ENCODE results near the gene ANKRD18A.
"Not testable (repeated sequence)": the region's sequence is repeated elsewhere in the genome, so short reads cannot be mapped to it uniquely, and the experiment has no call there.

The ANKRD18A gene

DNA sequence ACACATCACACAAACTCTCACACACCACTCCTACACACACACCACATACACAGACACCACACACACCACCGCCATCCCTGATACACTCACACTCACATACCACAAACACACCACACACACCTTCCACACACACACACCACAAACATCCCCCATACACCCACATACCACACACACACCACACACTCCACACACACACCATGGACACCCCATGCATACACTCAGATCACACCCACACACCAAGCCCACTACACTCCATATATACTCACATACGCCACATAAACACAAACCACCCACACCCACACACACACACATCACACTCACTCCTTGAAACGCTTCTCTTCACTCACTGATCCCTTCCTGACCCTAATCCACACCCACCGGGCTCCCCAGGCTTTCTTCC is 9.1 kb upstream of the ANKRD18A start:
- DNase-seq (ENCODE audit: low spot score) (no peak), FAIRE-seq (no peak)

DNA sequence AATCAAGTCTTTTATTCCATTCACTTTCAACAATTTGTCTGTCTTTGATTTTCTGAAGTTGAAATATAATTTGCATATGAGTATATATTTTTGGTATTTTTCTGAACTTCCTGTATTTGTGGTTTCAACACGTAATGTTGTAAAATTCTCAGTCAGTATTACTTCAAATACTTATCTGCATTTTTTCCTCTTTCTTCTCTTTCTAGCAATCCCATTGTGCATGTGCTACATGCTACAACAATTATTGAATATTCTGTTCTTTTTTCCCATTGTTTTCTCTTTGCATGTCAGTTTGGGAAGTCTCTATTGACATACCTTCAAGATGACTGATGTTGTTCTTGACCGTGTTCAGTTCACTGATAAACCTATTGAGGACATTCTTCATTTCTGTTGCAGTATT is 5.6 kb upstream of the ANKRD18A start:
- DNase-seq (ENCODE audit: low spot score) (no peak), FAIRE-seq (no peak)

DNA sequence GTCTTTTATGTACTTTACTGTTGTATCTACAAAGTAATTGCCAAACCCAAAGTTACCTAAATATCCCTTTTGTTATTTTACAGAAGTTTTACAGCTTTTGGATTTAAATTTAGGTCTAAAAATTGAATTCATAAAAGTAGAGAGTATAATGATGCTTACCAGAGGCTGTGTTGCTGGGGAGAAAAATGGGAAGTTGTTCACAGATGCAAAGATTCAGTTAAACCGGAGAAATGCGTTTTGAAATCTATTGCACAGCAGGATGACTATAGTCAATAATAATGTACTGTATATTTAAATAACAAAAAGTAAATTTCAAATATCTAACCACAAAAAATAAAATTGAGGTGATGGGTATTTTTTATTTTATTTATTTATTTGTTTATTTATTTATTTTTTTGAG is 2.6 kb upstream of the ANKRD18A start:
- FAIRE-seq (no peak), DNase-seq (ENCODE audit: low spot score) (no peak)

DNA sequence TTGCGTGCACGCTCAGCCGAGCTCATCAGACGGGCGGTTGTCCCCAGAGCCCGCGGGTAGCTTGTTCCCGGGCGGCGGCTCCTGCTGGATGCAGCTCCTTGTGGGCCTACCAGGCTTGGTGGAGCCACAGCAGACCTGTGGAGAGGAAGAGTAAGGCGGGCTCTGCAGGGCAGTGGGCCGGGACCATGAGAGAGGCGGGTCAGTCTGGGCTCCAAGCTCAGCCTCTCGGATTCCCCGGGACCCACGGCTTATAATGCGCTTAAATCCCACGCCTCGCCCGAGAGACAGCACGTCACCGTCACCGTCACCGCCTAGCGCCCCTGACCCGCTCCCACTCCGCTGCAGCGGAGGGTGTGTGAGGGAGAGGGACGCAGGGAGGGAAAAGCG is 1.9 kb upstream of the ANKRD18A start:
- no peak for FAIRE-seq
- no peak for DNase-seq (ENCODE audit: low spot score)

DNA sequence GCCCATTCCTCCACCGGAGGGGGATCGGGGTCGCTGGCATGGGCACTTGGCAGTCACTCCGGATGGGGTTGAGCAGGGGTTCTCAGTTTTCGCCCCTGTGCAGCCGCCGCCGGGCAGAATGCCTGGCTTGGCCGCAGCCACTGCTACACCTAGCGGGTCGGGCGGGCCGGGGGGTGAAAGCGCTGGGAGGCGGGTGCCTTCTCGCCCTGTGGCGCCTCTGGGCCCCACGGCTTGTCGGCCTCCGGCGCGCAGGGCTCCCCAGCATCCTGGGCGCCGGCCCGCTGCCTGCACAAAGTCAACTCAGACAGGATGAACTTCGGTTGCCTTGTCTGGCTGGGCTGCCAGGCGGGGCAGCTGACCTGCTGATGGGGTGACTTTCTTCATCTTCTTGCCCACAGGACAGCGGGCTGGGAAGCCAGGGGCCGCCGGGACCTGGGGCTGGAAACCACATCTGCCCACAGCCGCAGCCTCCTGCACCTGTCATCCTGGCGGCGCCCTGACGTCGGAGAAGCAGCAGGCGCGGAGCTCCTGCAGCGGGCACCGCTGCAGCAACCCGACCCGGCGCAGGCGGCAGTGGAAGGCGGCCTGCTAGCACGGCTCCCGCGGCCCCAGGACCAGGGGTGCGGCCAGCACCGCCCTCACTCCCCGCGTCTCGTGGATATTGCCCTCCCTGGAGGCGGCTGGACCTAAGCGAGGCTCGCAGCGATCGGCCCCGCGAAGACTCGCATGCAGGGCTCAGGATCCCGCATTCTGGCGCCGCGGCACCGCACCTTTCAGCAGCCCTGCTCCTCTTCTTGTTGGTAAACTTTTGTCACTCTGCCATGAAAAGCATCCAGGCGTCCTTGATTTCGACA is 1.3 kb upstream of the ANKRD18A start:
- FAIRE-seq (no peak), DNase-seq (ENCODE audit: low spot score) (no peak)

DNA sequence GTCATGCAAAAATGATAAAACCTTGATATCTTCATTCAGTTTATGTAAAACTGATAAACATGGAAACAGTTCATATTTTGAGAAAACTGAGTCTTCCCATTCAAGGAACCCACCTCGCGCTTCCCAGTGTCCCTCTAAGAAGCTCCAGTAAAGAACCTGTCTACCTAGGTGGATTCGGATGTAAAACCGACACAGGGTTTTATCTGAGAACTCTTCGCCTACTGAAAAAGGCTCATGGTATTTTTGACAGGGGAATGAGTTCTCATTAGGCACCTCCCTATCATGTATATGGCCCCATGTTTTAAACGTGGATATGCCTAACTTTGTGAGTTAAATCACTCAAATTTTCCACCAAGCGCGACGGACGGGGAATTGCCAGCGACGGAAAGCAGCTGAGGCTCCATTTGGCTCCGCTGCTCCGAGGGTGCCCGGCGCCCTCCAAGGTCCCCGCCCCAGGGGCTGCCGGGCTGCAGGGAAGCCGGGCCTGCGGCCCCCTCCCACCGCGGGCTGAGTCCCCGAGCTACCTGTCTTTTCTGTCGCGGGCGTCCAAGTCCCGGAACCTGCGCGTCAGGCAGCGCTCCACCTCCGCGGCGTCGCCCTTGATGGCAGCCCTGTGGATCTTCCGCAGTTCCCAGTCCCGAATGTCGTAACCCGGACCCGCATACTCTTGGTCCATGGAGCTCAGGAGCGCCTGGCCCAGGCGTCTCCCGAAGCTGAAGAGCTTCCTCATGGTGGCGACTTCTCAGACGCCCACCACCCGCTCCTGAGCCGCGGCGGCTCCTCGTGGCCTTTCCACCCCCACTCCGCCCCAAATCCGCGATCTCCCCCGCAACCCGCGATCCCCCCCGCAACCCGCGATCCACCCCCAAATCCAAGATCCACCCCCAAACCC is 594 bp downstream of the ANKRD18A start:
- DNase-seq (ENCODE audit: low spot score), result no peak
- FAIRE-seq, result no peak

DNA sequence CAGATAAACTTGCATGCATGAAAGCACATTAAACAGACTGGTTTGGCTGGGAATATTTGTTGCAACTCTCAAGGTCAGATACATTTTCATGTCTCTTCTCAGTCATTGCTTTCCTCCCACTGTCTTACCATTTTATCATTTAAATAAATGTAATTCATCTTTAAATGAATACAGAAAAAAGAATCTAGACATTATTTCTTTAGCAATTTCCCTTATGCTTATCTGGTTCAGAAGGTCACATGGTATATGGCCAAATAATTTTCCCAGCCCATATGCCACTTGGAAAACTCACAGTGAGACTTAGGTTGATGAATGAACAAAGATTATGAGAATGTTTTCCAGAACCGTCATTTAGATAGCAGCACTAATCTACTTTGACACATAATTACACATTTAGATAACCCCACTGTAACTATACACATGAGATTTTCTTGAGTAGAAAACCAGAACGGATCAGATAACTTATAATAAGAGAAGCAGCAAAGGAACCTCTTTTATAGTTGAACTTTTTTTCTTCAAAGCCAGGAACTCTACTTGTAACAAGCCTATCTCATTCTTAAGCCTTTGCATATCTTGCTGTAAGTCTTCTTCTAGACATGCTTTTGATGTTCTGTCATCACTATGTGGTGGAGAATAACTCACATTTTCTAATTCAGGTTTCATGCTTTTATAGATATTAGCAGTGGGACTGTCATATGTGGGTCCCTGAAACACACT is 22.2 kb downstream of the ANKRD18A start:
- FAIRE-seq; DNase-seq (ENCODE audit: low spot score): not testable (repeated sequence)

DNA sequence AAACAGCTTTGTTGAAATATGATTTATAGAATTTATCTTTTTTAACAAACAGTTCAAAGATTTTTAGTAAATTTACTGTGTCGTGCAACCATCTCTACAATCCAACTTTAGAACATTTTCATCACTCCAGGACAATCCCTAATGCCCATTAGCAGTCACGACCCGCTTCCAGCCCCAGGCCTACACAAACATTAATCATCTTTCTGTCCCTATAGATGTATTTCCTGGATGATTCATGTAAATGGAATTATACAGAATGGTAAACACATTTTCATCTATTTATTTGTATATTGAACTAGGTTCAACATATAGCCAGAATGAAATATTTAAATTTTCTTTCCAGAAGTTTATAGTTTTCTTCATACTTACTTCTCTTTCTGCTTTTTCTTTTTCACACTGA is 25.3 kb downstream of the ANKRD18A start:
- DNase-seq (ENCODE audit: low spot score); FAIRE-seq: not testable (repeated sequence)

DNA sequence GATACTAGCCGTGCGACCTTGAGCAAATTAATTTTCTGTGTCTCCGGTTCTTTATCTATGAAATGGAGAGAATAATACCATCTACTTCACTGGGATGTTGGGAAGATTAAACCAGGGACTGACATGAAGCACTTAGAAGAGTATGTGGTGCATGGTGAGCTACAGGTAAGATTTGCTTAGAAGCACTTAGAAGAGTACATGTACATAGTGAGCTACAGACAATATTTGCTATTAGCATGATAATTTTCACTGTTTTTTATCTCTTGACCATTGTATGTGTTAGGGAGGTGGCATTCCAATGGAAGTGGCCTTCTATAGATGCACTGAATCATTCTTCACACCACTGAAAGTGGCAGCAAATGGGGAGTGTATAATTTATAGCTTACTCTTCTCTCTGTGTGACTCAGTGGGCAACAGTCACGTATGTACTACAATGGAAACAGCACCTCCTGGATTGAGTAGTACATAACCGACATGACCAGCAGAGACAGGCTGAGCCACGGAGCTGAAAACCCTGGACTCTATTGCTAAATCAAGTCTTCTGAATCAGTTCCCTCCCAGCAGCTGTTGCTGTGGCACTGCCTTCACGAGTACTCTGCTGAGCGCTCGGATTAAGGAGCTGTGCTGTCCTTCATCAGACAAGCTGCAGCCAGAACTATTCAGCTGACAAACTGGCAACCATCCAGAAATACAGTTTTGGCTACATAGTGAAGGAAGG is 28.9 kb downstream of the ANKRD18A start:
- not testable (repeated sequence) for FAIRE-seq; DNase-seq (ENCODE audit: low spot score)

DNA sequence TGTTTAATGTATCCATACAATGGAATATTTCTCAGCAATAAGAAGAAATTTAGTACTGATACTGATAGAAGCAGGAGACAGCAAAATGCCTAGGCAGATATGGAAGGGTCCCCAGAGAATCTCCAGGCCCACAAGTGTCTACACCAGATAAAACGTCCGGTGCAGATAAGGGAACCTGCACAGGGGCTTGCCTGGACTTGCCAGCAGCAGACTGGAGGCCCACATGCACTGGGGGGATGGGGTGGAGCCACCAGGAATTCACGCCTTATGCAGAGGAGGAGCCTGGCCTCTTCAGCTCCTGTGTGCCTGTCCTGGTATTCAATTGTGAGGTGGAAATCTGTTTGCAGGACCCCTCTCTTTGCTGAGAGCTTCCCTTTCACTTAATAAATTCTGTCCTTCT is 36.6 kb downstream of the ANKRD18A start:
- FAIRE-seq; DNase-seq (ENCODE audit: low spot score): not testable (repeated sequence)

DNA sequence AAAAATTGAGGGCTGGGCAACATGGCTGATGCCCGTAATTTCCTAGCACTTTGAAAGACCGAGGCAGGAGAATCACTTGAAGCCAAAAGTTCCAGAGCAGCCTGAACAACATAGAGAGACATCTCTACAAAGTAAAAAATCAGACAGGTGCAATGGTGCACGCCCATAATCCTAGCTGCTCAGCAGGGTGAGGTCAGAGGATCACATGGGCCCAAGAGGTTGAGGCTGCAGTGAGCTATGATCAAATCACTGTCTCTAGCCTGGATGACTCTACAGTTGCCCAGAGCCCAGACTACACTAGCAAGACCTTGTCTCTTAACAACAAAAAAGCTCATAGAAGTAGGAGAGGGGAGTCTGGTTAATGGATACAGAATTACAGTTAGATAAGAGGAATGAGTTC is 40.3 kb downstream of the ANKRD18A start:
- FAIRE-seq; DNase-seq (ENCODE audit: low spot score): not testable (repeated sequence)

DNA sequence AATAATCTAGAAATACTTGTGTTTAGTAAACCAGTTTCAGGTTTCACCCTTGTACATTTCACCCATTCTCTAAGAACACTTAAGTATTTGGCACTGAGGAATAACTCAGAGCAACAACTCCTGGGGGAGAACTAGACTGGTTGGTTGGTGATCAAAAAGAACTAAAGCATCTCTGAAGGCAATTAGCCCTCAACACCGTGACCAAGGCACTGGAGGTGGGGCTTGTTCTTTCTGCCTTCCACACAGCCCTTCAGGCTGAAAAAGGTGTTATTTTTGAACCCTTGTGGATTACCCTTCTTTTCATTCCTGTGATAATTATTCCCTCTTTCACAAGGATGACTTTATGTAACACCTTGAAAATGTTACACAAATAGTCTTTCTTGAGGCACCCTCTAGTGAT is 44.2 kb downstream of the ANKRD18A start:
- FAIRE-seq; DNase-seq (ENCODE audit: low spot score): not testable (repeated sequence)

DNA sequence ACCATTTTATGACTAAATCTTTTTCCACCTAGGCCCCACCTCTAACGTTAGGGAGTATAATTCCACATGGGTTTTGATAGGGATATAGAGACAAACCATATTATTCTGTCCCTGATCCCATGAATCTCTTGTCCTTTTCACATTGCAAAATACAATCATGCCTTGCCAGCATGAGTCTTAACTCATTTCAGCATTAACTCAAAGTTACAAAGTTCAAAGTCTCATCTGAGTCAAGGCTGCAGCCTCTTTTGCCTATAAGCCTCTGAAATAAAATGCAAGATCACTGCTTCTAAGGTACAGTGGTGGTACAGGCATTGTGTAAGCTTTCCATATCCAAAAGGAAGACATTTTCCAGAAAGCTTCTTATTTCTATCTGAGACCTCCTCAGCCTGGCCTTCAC is 54.3 kb downstream of the ANKRD18A start:
- FAIRE-seq; DNase-seq (ENCODE audit: low spot score): not testable (repeated sequence)

DNA sequence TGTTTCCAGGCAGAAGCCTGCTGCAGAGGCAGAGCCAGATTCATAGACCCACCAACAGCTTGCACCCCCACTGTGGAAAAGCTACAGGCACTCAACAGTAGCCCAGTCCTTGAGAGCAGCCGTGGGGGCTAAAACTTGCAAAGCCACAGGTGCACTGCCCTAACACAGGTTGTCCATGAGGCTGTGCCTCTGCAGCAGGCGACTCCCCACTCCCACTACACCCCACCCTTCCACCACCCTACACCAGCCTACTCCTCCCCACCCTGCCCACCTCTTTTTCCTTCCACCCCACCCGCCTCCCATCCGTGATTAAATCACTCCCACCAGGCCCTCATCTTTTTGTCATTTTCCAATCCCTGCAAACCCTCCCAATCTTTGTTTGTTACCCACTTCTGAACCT is 55.2 kb downstream of the ANKRD18A start:
- not testable (repeated sequence) for FAIRE-seq; DNase-seq (ENCODE audit: low spot score)

DNA sequence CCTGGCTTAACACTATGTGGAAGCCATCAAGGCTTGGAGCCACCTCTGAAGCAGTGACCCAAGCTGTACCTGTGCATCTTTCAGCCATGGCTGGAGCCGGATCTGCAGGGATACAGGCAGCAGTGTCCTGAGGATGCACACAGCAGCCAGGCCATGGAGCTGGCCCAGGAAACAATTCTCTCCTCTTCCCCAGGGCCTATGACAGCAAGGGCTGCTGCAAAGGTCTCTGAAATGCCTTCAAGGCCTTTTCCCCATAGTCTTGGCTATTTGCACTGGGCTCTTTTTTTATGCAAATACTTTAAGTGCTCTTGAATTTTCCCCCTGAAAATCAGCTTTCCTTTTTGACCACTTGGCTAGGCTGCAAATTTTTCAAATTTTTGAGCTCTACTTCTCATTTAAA is 56.5 kb downstream of the ANKRD18A start:
- not testable (repeated sequence) for DNase-seq (ENCODE audit: low spot score); FAIRE-seq

DNA sequence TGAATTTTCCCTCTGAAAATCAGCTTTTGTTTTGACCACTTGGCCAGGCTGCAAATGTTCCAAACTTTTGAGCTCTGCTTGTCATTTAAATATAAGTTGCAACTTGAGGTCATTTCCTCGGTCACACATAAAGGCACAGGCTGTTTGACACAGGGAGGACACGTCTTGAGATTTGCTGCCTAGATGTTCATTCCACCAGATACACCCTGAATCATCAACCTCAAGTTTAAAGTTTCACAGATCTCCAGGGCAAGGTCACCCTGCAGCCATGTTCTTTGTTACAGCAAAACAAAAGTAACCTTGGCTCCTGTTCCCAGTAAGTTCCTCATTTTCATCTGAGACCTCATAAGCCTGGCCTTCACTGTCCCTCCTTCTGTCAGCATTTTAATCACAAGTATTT is 59.3 kb downstream of the ANKRD18A start:
- DNase-seq (ENCODE audit: low spot score), result peak; percentile 45
- peak; percentile 88 for FAIRE-seq

DNA sequence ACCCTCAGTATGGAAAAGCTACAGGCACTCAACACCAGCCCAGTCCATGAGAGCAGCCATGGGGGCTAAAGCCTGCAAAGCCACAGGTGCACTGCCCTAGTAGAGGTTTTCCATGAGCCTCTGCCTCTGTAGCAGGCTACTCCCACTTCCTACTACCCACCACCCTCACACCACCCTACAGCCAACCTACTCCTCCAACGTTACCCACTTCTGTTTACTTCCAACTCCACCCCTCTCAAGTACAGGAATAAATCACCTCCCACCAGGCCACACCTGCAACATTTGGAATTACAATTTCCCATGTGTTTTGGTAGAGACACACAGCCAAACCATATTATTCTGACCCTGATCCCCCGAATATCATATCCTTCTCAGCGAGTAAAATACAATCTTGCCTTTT is 61.2 kb downstream of the ANKRD18A start:
- not testable (repeated sequence) for DNase-seq (ENCODE audit: low spot score); FAIRE-seq

DNA sequence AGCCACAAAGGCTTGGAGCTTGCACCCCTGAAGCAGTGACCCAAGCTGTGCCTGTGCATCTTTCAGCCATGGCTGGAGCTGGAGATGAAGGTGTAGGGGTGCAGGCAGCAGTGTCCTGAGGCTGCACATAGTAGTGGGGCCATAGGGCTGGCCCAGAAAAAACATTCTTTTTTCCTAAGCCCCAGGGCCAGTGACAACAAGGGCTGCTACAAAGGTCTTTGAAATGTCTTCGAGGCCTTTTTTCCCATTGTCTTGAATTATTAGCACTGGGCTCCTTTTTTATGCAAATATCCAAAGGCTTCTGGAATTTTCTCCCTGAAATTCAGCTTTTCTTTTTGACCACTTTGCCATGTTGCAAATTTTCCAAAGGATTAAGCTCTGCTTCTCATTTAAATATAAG is 62.6 kb downstream of the ANKRD18A start:
- not testable (repeated sequence) for DNase-seq (ENCODE audit: low spot score); FAIRE-seq

DNA sequence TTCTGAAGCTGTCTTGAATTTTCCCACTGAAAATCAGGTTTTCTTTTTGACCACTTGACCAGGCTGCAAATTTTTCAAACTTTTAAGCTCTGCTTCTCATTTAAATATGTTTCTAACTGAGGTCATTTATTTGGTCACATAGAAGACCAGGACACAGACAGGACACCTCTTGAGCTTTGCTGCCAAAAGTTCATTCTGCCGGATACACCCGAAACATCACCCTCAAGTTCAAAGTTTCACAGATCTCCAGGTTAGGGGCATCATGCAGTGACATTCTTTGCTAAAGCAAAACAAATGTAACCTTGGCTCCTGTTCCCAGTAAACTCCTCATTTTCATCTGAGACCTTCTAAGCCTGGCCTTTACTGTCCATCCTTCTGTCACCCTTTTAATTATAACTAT is 65.4 kb downstream of the ANKRD18A start:
- FAIRE-seq; DNase-seq (ENCODE audit: low spot score): not testable (repeated sequence)

DNA sequence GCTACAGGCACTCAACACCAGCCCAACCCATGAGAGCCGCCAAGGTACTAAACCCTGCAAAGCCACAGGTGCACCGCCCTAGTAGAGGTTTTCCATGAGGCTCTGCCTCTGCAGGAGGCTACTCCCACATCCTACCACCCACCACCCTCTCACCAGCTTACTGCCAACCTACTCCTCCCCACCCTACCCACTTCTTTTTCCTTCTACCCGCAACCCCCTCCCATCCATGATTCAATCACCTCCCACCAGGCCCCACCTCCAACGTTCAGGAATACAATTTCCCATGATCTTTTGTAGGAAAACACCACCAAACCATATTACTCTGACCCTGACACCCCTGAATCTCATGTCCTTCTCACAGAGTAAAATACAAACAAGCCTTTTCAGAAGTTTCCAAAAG is 67.4 kb downstream of the ANKRD18A start:
- not testable (repeated sequence) for DNase-seq (ENCODE audit: low spot score); FAIRE-seq
